NOMO-1 treated with dmso at 0.1 percent for 144 hours (cell line): ENCODE results near the gene DHX35.
"Not testable (repeated sequence)": the region's sequence is repeated elsewhere in the genome, so short reads cannot be mapped to it uniquely, and the experiment has no call there.

Experiments
- DNase-seq: peaks from one replicate; lab custom pipeline; 2025; ENCODE audit not compliant: unreplicated experiment; lab: John Stamatoyannopoulos, UW

The DHX35 gene

DNA sequence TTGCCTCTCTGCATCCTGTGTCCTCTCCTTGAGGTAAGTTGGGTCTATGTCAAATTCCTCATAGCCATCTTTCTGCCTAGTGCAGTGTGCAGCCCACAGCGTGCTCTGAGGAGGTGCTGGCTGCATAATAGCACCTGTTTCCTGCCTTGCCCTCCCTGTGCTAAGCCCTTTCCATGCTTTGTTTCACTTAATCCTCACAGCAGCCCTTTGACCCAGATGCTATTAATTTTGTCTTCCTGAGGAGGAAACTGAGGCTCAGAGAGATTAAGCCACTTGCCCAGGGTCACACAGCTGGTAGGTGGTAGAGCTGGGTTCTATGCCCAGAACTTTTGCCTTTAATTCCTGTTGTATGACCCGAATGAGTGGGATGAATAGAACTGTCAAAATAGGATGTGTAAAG, 22.5 kb upstream of the DHX35 start:
- no peak for DNase-seq

DNA sequence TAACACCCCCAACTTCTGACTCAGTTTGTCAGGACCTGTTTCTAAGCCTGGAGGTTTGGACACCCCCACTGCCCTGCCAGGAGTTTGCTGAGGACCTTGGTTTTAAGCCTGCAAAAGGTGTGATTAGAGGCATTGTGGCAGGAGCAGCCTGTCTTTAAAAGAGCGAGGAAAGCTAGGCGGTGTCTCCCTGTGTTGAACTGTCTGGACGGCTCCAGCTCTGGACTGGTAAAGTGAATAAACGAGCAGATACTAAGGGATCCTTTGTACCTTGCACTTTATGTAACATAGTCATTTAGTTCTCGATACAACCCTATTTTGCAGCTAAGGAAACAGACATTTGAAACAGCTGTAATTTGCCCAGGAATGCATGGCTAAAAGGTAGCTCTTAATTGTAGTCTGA, 21.5 kb upstream of the DHX35 start:
- no peak for DNase-seq

DNA sequence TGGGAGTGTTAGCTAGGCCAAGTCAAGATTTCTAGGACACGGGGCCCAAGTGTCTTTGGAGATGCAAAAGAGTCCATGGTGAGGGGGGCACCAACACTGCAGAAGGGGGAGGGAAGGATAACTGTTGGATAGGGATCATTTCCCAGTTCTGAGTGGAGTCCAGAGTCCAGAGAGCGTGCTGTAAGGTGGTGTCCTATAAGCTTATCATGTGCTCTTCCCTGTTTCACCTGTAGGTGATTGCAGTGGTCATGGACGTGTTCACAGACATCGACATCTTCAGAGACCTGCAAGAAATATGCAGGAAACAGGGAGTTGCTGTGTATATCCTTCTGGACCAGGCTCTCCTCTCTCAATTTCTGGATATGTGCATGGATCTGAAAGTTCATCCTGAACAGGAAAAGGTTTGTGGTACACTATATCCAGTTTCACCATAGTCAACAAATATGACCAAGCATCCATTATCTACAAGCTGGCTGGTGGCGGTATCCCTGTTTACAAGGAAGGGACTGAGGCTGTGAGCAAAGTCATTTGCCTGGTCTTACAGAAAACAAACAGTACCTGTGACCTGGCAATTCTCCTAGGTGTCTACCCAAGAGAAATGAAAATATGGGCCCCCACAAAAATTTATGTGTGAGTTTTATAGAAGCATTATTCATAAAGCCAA, 20.3 kb upstream of the DHX35 start:
- DNase-seq = no peak

DNA sequence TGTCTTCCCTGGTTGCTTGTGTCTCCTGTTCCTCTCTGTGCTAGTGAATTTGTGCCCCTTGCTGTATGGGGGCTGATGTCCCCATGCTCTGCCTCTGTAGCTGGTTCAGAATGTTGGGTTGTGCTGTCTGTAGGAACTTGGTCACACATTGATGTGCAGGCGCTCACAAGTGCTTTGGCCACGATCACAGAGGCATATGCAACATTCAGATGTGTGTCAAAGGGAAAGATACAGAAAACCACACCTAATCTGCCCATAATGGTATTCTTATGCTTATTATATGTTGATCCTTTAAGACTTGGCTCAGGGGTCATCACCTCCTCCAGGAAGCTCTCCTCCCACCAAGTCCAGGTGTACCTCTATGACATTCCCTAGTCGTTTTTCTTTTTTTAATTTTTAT, 17.1 kb upstream of the DHX35 start:
- DNase-seq = no peak

DNA sequence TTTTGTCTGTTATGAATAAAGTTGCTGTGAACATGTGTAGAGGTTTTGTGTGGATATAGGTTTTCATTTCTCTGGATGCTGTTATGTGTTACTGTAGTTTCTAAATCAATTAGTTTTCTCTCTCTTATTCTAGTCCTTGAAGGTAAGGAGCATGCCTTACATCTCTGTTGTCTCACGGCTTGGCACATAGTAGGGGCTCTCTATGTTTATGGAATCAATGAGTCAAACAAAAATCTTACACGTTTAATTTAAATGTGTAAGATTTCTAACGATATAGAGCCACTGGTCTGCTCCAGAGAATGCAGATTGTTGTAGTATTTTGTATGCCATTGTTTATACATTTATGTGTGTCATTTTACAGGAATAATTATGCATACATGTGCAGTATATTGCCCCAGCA, 15.3 kb upstream of the DHX35 start:
- DNase-seq = no peak

DNA sequence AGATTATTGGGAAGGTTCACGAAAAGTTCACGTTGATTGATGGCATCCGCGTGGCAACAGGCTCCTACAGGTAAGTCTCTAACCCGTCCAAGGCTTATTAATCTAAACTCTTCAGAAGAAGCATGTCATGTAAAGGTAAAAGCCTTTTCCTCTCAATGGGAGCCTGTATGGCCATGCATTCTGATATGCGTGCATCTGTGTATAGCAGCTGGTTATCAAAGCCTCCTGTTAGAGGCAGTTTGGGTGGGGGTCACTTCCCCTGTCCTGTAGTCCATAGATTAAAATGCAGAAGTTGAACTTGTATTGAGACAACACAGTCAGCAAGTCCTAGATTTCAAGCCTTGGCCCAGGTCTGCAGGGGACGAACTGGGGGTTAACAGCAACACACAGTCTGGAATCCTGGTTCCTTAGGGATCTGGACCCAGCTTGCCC, 14.2 kb upstream of the DHX35 start:
- no peak for DNase-seq

DNA sequence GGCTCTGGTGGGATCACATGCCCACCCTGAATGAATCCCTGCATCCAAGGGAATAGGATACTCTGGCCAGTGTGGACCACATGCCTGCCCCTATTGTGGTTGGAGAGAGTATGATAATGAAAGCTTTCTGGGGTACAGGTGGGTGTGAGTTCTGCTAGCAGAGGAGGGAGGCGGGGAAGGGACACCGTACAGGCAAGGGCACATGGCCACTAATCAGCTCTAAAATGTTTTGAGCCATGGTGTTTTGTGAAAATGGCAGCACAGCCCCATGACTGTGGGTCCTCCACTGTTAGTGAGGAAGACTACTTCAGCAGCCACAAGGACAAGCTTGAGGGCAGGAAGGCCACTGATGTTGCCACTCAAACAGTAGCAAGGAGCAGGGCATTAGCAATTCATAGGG, 11.9 kb upstream of the DHX35 start:
- DNase-seq = no peak

DNA sequence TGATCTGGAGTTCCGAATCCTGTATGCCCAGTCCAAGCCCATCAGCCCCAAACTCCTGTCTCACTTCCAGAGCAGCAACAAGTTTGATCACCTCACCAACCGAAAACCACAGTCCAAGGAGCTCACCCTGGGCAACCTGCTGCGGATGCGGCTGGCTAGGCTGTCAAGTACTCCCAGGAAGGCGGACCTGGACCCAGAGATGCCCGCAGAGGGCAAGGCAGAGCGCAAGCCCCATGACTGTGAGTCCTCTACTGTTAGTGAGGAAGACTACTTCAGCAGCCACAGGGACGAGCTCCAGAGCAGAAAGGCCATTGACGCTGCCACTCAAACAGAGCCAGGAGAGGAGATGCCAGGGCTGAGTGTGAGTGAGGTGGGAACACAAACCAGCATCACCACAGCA, 10.5 kb upstream of the DHX35 start:
- DNase-seq = no peak

DNA sequence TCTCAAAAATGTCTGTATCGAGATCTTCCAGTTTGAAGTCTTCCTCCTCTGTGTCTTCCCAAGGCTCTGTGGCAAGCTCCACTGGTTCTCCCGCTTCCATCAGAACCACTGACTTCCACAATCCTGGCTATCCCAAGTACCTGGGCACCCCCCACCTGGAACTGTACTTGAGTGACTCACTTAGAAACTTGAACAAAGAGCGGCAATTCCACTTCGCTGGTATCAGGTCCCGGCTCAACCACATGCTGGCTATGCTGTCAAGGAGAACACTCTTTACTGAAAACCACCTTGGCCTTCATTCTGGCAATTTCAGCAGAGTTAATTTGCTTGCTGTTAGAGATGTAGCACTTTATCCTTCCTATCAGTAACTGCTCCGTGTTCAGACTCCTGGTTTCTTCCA, 10.0 kb upstream of the DHX35 start:
- no peak for DNase-seq

DNA sequence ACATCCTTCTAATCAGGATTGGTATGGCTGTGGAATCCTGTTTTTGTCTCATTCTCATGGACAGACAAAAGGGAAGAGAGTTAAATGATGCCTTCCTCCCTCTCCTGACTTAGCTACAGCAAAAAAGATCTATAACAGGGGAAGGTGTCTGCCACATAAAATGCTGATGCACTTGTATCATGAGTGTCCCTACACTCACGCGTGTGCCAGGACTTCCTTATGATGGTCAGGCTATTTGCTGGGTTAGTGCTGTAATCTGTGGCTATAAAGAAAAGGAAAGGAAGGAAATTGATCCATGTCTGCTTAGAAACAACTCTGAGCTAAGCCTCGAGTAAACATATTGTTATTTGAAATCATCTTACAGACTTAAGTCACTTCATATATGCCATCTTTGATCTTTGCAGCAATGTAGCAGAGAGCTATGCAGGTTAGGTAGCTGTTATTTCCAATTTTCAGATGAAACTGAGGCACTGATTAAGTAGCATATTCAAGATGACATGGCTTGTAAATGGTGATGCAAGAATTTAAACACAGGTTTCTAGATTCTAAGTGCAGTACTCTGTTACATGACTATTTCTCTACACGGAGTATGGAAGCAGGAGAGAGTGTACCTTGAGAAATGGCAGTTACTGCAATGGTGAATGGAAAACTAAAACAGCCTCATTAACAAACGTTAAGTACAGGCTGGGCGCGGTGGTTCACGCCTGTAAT, 8.4 kb upstream of the DHX35 start:
- DNase-seq = no peak

DNA sequence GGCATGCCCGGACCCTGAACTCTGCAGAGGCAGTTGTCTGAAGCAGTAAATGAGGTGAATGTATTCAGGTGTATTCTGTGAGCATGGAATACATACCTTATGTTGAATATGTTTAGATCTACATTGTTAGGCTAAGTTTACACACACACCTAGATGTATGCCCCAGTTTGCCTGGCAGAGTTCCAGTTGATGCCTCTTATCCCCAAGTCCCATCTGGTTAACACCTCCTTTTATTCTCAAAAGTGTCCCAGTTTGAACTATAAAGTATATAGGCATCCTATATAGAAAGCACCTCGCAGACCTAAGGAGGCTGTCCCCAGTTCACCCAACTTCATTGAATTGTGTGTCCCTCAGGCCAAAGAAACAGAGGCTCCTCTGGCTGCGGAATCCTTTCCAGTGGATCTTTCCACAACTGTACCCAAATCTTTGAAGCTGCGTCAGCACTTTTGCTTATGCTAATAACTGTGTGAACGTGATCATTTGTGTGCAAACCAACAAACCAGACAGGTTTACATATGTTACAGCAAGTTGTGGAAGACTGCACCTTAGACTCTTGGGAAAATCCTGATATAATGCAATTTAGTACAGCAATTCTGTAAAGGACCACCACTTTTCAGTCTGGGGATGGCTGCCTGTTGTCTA, 4.8 kb upstream of the DHX35 start:
- DNase-seq = no peak

DNA sequence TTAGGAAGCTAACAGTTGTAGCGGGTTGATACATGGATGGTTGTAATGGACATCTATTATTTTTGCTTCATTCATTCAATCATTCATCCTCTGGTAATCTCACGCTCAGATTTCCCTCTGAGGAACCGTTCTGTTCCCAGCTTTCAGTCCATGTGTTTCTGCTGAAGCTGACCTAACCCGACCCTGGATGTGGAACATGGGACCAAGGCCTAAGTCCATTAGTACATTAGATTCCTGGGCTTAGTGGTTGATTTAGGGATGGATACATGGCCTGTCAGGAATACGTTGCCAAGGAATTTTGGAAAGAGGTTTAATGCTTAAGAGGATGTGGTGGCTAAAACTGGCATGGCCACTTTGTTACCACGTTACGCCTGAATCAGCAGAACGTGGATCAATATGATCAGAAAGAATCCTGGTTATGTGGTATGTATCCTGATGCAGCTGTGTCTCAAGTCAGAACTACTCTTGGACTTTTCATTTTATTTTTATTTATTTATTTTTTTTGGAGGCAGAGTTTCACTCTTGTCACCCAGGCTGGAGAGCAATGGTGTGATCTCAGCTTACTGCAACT, 4.1 kb upstream of the DHX35 start:
- DNase-seq = no peak

DNA sequence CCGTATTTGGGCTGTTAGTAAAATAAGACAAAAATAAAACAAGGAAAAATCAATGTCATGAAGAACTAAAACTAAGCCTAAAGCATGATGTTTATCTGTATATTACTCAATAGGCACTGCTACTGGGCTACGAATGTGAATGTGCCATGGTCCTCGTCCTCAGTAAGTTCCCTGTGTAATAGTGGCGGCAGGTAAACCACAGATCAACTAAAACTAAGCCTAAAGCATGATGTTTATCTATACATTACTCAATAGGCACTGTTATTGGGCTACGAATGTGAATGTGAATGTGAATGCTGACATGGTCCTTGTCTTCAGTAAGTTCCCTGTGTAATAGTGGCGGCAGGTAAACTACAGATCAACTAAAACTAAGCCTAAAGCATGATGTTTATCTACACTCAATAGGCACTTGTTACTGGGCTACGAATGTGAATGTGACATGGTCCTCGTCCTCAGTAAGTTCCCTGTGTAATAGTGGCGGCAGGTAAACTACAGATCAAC, 1.9 kb upstream of the DHX35 start:
- not testable (repeated sequence) for DNase-seq

DNA sequence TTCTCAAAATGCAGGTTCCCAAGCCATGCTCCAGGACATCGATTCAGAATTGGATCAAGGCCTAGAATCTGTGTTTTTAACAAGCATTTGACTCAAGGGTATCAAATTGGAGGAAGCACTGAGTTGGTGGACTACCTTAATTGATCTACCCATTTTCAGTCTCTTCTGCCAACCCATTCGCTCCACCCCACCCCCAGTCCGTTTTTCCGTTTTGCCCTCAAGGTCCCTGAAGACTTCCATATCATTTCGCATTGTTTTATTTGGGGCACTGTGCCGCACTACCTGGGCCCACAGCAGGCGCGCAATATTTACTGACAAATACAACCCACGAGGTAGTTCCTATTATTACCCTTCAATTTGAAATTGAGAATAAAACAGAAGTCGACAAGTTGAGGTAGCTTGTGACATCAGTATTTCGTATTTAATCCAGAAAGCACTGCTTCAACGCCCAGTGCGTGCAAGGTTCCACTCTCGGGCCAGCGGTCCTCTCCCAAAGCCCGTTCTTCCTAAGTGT, 557 bp upstream of the DHX35 start:
- no peak for DNase-seq

DNA sequence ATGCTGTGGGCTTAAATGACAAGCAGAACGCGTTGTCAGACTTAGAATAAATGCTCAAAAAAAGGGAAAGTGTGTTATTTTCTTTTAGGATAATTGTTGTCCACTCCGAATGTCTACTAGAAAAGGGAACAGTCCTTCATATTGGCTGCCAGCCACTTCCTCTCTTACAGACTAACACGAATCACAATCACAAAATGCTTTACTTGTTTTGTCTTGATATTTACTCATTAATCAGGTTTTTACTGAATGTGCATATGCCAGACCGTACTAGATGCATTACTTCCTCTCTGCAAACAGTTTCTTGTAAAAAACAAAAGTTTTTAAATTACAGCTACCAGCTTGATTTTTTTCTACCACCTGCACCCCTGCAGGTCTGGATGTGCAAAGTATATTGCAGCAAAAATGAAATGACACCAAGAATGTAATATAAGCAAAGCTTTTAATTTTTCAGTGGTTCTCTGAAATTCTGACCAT, 821 bp downstream of the DHX35 start:
- DNase-seq = no peak

DNA sequence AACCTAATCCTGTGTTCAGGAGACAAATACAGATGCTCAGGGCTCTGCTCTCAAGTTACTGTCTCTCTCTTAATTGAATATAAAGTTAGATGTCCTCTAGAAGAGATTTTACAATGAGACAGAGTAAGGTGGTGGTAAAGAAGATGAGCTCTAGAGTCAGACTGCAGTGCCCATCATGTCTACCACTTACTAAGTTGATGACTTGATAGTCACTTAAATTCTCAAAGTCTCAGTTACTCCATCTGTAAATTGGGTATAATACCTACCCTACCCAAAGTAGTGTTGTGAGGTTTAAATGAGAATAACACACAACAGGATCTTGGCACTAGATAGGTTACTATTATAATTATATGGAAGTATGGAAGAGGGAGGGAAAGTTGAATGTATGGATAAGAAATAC, 1.6 kb downstream of the DHX35 start:
- no peak for DNase-seq

DNA sequence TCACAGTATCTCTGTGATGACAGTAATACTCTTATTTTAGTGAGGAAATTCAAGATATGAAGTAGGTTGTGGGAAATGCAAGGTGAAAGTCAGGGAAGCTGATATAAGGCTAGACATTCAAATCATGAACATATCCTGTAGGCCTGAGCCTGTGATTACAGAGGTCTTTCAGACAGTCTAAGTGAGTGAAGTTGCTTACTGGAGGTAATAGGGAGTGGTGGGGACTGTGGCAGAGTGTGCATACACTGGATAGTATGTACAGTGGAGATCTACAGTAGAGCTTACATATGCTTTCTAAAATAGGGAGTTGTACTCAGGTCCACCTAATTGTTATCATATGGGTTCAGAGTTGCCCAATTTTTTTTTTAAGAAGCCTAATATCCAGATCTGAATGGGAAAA, 3.1 kb downstream of the DHX35 start:
- no peak for DNase-seq

DNA sequence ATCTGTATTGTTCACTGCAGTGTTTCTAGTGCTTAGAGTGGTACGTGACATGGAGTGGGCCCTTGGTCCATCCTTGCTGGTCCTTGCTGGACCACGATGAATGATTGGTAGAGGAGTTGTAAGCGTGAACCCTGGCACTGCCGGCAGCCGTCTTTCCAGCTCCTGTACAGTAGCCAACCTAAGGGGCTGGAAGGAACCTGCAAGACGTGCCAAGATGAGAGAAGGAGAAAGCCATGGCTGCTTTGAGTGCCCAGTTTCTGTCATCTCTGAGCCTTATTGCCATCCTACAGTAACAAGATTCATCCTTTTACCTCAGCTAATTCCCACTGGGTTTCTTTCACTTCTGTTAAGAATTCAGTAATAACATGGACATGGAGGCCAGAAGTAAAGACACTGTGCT, 5.9 kb downstream of the DHX35 start:
- no peak for DNase-seq

DNA sequence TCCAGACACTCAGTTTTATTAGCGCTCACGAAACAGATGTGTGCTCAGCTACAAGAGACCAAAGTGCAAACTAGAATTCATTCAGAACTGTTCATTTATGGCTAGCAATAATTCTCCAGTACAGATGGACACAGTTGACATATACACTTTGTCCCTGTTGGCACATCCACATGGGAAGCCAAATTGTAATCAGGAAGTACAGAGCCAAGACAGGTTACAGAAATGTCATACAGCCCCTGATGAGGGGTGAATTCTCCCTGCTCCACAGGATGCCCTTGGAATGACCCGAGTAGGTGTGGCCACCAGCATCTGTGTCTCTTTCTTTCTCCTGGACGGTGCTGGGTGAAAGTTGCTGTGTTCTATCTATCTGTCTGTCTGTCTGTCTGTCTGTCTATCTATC, 7.6 kb downstream of the DHX35 start:
- no peak for DNase-seq

DNA sequence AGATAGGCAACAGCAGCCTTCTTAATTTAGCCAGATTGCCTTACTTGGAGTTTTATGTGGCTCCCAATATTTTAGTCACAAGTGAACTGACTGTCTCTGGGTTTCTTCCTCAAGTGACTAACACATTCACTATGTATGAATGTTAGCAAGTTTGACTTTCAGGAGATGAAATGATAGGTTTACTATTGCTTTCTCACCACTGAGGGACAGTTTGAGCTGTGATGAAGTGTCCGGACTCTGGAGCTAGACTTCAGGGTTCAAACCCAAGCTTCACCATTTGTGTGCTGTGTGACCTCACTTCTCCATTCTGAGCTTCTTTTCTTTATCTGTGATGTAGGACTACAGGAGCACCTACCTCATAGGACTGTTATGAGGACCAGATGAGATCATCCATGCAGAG, 8.2 kb downstream of the DHX35 start:
- DNase-seq = no peak

DNA sequence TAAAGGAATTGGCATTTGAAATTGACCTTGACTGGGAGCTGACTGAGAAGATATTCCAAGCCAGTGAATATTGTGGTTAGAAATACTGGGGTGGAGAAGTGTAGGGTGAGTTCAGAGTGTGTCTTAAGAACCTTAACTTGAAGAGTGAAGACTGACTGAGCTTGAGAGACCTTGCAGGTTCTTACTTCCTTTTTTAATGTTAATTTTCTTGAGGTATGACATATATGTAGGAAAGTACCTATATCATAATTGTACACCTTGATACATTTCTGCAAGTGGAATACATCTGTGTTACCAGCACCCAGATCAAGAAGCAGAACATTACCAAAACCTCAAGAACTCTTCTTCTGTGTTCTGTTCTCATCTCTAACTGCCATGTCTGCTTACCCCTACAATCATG, 11.0 kb downstream of the DHX35 start:
- no peak for DNase-seq

DNA sequence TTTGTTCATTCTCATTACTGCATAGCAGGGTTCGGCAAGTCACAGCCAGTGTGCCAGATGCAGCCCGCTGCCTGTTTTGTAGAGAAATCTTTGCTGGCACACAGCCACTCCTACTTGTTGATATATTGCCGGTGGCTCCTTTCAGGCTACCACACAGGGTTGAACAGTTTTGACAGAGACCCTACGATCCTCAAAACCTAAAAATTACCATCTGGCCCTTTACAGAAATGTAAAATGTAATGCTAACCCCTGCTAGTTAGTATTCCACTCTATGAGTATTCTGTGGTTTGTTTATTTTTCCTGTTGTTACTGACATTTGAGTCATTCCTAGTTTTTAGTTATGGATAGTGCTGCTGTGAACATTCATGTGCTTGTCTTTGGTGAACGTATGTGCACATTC, 11.5 kb downstream of the DHX35 start:
- no peak for DNase-seq
